A549 (cell line): ENCODE measurements around the gene SAMD3.

Experiments used
- JUN ChIP-seq, 2 experiments: fragments of >200 bp; sonication (Bioruptor Twin); formaldehyde crosslinking; IDR thresholded peaks; 2 replicates in 1 of 2; 3 replicates in 1 of 2; pipeline ENCODE4 v1.6.1; 2016 to 2017
- POLR2A ChIP-seq: IDR thresholded peaks from 2 replicates; pipeline ENCODE4 v1.6.1; 2012; ENCODE audit warnings: mild to moderate bottlenecking, low read length
- RAD21 ChIP-seq, 2 experiments: fragments of >200 bp in 1 of 2; sonication (Bioruptor Twin) in 1 of 2; formaldehyde crosslinking in 1 of 2; IDR thresholded peaks in 1 of 2; conservative IDR thresholded peaks in 1 of 2; 2 replicates in 1 of 2; 3 replicates in 1 of 2; pipeline ENCODE4 v1.6.1; 2012 to 2018; ENCODE audit warnings: inconsistent platforms in 1 of 2
- ZFP36 ChIP-seq: fragments of 450-650 bp; IDR thresholded peaks from 2 replicates; pipeline ENCODE4 v1.6.1; 2014; ENCODE audit warnings: borderline replicate concordance; ENCODE audit not compliant: partially characterized antibody
- TF ChIP-seq, protein P1 (sequence below): fragments of 450-650 bp; IDR thresholded peaks from 2 replicates; pipeline ENCODE4 v1.6.1; 2014; ENCODE audit warnings: antibody characterized with exemption
- TF ChIP-seq, protein P2 (sequence below): fragments of >200 bp; sonication (Bioruptor Twin); formaldehyde crosslinking; IDR thresholded peaks from 3 replicates; pipeline ENCODE4 v1.5.1; 2016

- TF ChIP-seq ZFP36 (no peak), JUN (IDR thresholded peaks at IDR 0.05) (no peak), RAD21 (conservative IDR thresholded peaks at IDR 0.05 in 1 of 2, IDR thresholded peaks at IDR 0.05 in 1 of 2) (no peak), POLR2A (no peak)
- TF ChIP-seq, protein P1, sequence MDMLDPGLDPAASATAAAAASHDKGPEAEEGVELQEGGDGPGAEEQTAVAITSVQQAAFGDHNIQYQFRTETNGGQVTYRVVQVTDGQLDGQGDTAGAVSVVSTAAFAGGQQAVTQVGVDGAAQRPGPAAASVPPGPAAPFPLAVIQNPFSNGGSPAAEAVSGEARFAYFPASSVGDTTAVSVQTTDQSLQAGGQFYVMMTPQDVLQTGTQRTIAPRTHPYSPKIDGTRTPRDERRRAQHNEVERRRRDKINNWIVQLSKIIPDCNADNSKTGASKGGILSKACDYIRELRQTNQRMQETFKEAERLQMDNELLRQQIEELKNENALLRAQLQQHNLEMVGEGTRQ = no peak
- TF ChIP-seq, protein P2, sequence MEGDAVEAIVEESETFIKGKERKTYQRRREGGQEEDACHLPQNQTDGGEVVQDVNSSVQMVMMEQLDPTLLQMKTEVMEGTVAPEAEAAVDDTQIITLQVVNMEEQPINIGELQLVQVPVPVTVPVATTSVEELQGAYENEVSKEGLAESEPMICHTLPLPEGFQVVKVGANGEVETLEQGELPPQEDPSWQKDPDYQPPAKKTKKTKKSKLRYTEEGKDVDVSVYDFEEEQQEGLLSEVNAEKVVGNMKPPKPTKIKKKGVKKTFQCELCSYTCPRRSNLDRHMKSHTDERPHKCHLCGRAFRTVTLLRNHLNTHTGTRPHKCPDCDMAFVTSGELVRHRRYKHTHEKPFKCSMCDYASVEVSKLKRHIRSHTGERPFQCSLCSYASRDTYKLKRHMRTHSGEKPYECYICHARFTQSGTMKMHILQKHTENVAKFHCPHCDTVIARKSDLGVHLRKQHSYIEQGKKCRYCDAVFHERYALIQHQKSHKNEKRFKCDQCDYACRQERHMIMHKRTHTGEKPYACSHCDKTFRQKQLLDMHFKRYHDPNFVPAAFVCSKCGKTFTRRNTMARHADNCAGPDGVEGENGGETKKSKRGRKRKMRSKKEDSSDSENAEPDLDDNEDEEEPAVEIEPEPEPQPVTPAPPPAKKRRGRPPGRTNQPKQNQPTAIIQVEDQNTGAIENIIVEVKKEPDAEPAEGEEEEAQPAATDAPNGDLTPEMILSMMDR = no peak
Measured at GRCh38 chr6:130240232-130240631, 17.5 kb upstream of the SAMD3 start.
